Measurements from ENCODE around the gene E2F8. TPM values are rescaled to one million over a fixed set of nuclear protein-coding genes. Genes with fewer than 3 reads are reported as not detected.

Gene E2F8
- total RNA-seq, 4 donors from 2014 or later = 0.07 TPM; not detected in 3

DNA sequence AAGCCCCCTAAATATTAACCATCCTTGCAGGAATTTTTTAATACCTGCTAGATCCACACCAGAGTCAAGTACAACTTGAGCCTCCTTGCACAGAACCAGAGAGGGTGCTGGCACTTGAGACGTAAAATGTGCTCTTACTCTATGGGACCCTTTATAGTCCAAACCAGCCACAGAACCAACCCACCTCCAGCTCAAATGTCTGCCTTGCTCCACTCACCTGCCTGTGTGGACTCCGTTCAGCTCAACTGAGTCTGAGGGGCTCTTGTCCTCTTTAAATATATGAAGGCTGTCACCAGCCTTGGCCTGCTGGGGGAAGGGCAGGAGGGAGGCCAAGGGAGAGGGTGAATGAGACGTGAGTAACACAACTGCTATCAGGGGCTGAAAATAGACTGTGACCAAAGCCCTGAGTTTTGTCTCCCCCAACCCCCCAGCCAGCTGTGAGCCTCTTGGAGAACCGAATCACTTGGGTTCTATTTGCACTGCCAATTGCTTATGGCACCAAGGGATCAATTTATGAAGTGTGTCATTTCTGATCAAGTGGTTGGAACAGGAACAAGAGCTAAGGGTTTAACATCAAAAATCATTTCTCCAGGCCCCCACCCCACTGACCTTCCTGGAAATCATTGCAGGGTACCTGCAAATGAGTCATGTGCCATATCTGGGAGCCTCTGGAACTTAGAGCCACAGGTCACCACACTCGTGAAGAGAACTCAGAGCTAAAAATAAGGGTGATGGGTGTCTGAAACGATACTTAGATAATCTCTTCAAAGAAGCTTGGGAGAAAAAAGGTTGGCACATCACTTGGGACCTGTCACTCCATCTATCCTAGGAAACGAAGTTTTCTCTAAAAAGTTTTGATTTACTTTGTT lies 38.8 kb downstream of the E2F8 start, which contains the start of gene CSRP3:
Gene CSRP3 (minus strand): TSS at position 247 of the 869 bp plus-strand sequence. CDS start 9,535 bp downstream, outside the sequence.
- H3K9me3 ChIP-seq = no peaks in the 10 kb centered on the region
- no peak within 1 kb of the TSS for H3K27ac ChIP-seq
- 54 to 82% methylated on average over 3 to 4 of the region's 7 CpGs for WGBS, 2 donors (ENCODE audit: low coverage in 1 of 2)
- no peaks in the 10 kb centered on the region for H3K4me1 ChIP-seq
- no peak within 1 kb of the TSS for H3K4me3 ChIP-seq
- no peaks in the 10 kb centered on the region for H3K27me3 ChIP-seq
- no peaks in the 10 kb centered on the region for H3K36me3 ChIP-seq
- TF ChIP-seq POLR2A (IDR thresholded peaks at IDR 0.05) (no peak), CTCF (IDR thresholded peaks at IDR 0.05) (no peak), POLR2AphosphoS5 (IDR thresholded peaks at IDR 0.05) (no peak), EP300 (IDR thresholded peaks at IDR 0.05) (no peak)
- ATAC-seq = no peak

DNA sequence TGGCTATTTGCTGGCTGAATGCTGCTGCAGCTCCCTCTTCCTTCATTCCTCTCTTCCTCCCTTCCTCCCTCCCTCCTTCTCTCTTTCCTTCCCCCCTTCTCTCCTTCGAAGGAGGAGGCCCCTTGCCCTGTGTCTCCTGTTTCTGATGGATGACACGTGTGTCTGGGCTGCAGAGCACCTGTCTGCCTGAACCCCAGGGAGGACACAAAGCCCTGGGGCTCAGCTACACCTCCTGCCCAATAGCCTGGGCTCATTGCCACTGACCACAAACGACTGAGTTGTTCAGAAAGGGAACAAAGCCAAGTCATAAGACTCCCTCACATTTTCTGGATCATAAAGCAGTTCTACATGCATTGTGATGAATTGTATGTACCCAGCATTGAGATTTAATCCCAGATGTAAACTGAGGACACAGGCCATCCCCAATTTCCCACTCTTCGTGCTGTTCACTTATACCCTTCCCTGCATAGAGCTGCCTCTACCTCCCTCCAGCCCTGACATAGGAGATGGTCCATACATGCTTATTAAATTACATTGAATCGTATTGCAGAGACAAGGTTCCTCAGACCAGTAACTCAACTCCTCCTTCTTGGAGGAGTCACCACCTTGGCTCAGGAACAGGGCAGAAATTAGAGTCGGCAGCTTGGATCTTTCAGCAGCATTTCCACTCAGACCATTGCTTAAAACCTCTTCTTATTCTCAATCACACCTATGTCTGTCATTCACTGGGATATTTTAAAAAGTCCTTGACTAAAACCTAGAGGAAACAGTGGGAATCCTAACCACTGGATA lies 40.1 kb downstream of the E2F8 start:
- Histone ChIP-seq H3K4me3 (no peak overlapping the region), H3K36me3 (no peaks in the 10 kb centered on the region), H3K4me1 (no peaks in the 10 kb centered on the region), H3K27ac (no peak overlapping the region), H3K27me3 (no peaks in the 10 kb centered on the region), H3K9me3 (no peaks in the 10 kb centered on the region)
- WGBS, 2 donors (ENCODE audit: low coverage in 1 of 2) = 24 to 31% methylated on average over 3 to 6 of the region's 6 CpGs
- TF ChIP-seq CTCF (IDR thresholded peaks at IDR 0.05) (no peak), EP300 (IDR thresholded peaks at IDR 0.05) (no peak), POLR2AphosphoS5 (IDR thresholded peaks at IDR 0.05) (no peak), POLR2A (IDR thresholded peaks at IDR 0.05) (no peak)
- ATAC-seq = no peak

DNA sequence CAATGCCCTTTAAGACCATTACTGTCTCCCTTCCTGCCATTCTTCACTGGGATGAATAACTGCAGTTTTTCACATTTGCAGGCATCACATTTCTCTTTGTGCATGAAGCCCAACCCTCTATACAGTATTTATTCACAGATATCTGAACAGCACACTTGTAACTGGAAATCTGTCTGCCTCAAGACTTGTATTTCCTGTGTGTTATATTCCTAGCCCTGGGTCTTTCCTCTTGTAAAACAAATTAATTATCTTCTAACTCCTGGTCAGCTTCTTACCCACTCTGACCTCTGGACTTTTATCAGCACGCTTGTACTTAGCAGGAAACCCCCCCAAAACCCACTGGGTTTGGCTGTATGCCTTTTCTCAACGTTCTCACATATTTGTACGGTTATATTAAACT lies 41.0 kb downstream of the E2F8 start:
- Histone ChIP-seq H3K4me1 (no peaks in the 10 kb centered on the region), H3K27me3 (no peaks in the 10 kb centered on the region), H3K36me3 (no peaks in the 10 kb centered on the region), H3K9me3 (no peaks in the 10 kb centered on the region), H3K4me3 (no peak overlapping the region), H3K27ac (no peak overlapping the region)
- TF ChIP-seq CTCF (IDR thresholded peaks at IDR 0.05) (no peak), POLR2AphosphoS5 (IDR thresholded peaks at IDR 0.05) (no peak), POLR2A (IDR thresholded peaks at IDR 0.05) (no peak), EP300 (IDR thresholded peaks at IDR 0.05) (no peak)
- ATAC-seq = no peak
- 7% methylated on average over 3 of the region's 3 CpGs for WGBS, 2 donors (ENCODE audit: low coverage in 1 of 2)

DNA sequence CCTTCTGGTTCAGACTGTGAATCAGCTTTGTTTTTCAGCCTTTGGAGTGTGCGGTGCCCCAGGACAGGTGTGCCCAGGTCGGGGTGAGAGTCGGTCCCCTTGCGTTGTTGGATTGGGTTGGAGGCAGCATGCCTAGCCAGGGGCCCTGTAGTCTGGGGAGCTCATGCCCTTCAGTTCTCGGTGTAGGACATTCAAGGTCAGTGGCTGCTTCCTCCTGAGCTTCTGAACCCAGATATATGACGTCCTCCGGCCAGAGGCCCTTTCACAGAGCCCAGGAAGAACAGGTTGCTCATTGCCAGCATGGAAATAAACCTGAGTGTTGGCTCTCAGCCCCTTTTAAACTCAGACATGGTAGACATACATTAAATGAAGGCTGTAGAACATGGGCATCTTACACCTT lies 41.7 kb downstream of the E2F8 start:
- H3K36me3 ChIP-seq = no peaks in the 10 kb centered on the region
- 67% methylated on average over 3 of the region's 7 CpGs; no CpG with 5 or more reads in 1 of the 2 donors for WGBS, 2 donors (ENCODE audit: low coverage in 1 of 2)
- no peaks in the 10 kb centered on the region for H3K4me1 ChIP-seq
- no peak for TF ChIP-seq POLR2A (IDR thresholded peaks at IDR 0.05)
- no peak for TF ChIP-seq CTCF (IDR thresholded peaks at IDR 0.05)
- TF ChIP-seq POLR2AphosphoS5 (IDR thresholded peaks at IDR 0.05) = no peak
- TF ChIP-seq EP300 (IDR thresholded peaks at IDR 0.05) = no peak
- H3K27me3 ChIP-seq = no peaks in the 10 kb centered on the region
- no peaks in the 10 kb centered on the region for H3K9me3 ChIP-seq
- no peak overlapping the region for H3K27ac ChIP-seq
- no peak for ATAC-seq
- H3K4me3 ChIP-seq = no peak overlapping the region
